ENCODE data around the gene ERMP1.
"Not testable (repeated sequence)": the region's sequence is repeated elsewhere in the genome, so short reads cannot be mapped to it uniquely, and the experiment has no call there.

Gene ERMP1

GRCh38 chr9:5805478-5805877 lies 27.4 kb downstream of the ERMP1 start:
- no peak overlapping the region for H3K4me2 ChIP-seq (ENCODE audit: insufficient read depth, low read length)
- ATAC-seq (ENCODE audit: insufficient read depth, low read depth), result no peak
- no peak overlapping the region for H2AFZ ChIP-seq (ENCODE audit: low read depth, low read length)
- no peaks in the 10 kb centered on the region for H4K20me1 ChIP-seq (ENCODE audit: insufficient read depth, low read length)
- DNase-seq, result no peak
- no peak overlapping the region for H3K4me3 ChIP-seq (ENCODE audit: low read depth in 1 of 2, low read length in 2 of 2)
- no peaks in the 10 kb centered on the region for H3K79me2 ChIP-seq (ENCODE audit: insufficient read depth, low read length)
- no peak overlapping the region for H3K27ac ChIP-seq (ENCODE audit: low read length)
- H3K9me3 ChIP-seq (ENCODE audit: insufficient read depth, low read length, severe bottlenecking), result no peaks in the 10 kb centered on the region
- no peaks in the 10 kb centered on the region for H3K4me1 ChIP-seq (ENCODE audit: insufficient read depth, low read length)
- H3K36me3 ChIP-seq (ENCODE audit: insufficient read depth, low read length), result peaks cover 7% of the 10 kb centered on the region; the same call in 1 of the 2 replicates
- no peak overlapping the region for H3K9ac ChIP-seq (ENCODE audit: low read depth, low read length)
- no peaks in the 10 kb centered on the region for H3K27me3 ChIP-seq (ENCODE audit: insufficient read depth, low read length, poor library complexity)
- TF ChIP-seq CTCF (IDR thresholded peaks at IDR 0.05; ENCODE audit: borderline replicate concordance, extremely low read depth, low read length, poor library complexity, severe bottlenecking), result no peak

- no peaks in the 10 kb centered on the region for H3K36me3 ChIP-seq (ENCODE audit: insufficient read depth, low read length)
- H2AFZ ChIP-seq (ENCODE audit: low read depth, low read length), result no peak overlapping the region
- H3K9me3 ChIP-seq (ENCODE audit: insufficient read depth, low read length, severe bottlenecking), result no peaks in the 10 kb centered on the region
- H3K9ac ChIP-seq (ENCODE audit: low read depth, low read length), result no peak overlapping the region
- H3K4me3 ChIP-seq (ENCODE audit: low read depth in 1 of 2, low read length in 2 of 2), result no peak overlapping the region
- no peaks in the 10 kb centered on the region for H3K4me1 ChIP-seq (ENCODE audit: insufficient read depth, low read length)
- ATAC-seq (ENCODE audit: insufficient read depth, low read depth) (no peak), DNase-seq (no peak)
- no peaks in the 10 kb centered on the region for H3K79me2 ChIP-seq (ENCODE audit: insufficient read depth, low read length)
- H4K20me1 ChIP-seq (ENCODE audit: insufficient read depth, low read length), result no peaks in the 10 kb centered on the region
- H3K27ac ChIP-seq (ENCODE audit: low read length), result no peak overlapping the region
- TF ChIP-seq CTCF (IDR thresholded peaks at IDR 0.05; ENCODE audit: borderline replicate concordance, extremely low read depth, low read length, poor library complexity, severe bottlenecking) (no peak), EZH2 (IDR thresholded peaks at IDR 0.05; ENCODE audit: borderline replicate concordance, low read depth, low read length, severe bottlenecking) (no peak)
- no peaks in the 10 kb centered on the region for H3K27me3 ChIP-seq (ENCODE audit: insufficient read depth, low read length, poor library complexity)
- H3K4me2 ChIP-seq (ENCODE audit: insufficient read depth, low read length), result no peak overlapping the region
Measured at GRCh38 chr9:5801739-5802113, 31.2 kb downstream of the ERMP1 start.

- no peaks in the 10 kb centered on the region for H3K9me3 ChIP-seq (ENCODE audit: insufficient read depth, low read length, severe bottlenecking)
- no peak for TF ChIP-seq CTCF (IDR thresholded peaks at IDR 0.05; ENCODE audit: borderline replicate concordance, extremely low read depth, low read length, poor library complexity, severe bottlenecking)
- TF ChIP-seq EZH2 (IDR thresholded peaks at IDR 0.05; ENCODE audit: borderline replicate concordance, low read depth, low read length, severe bottlenecking), result no peak
- H3K4me1 ChIP-seq (ENCODE audit: insufficient read depth, low read length), result no peaks in the 10 kb centered on the region
- no peak overlapping the region for H3K9ac ChIP-seq (ENCODE audit: low read depth, low read length)
- no peak for ATAC-seq (ENCODE audit: insufficient read depth, low read depth)
- no peaks in the 10 kb centered on the region for H3K27me3 ChIP-seq (ENCODE audit: insufficient read depth, low read length, poor library complexity)
- H3K4me3 ChIP-seq (ENCODE audit: low read depth in 1 of 2, low read length in 2 of 2), result no peak overlapping the region
- no peaks in the 10 kb centered on the region for H3K79me2 ChIP-seq (ENCODE audit: insufficient read depth, low read length)
- H3K36me3 ChIP-seq (ENCODE audit: insufficient read depth, low read length), result no peaks in the 10 kb centered on the region; the same call in 1 of the 2 replicates
- no peak overlapping the region for H3K27ac ChIP-seq (ENCODE audit: low read length)
- no peak overlapping the region for H2AFZ ChIP-seq (ENCODE audit: low read depth, low read length)
- no peak overlapping the region for H3K4me2 ChIP-seq (ENCODE audit: insufficient read depth, low read length)
- no peak for DNase-seq
- no peaks in the 10 kb centered on the region for H4K20me1 ChIP-seq (ENCODE audit: insufficient read depth, low read length)
Measured at GRCh38 chr9:5800969-5801738, 31.8 kb downstream of the ERMP1 start.

- H3K9ac ChIP-seq (ENCODE audit: low read depth, low read length); H3K27me3 ChIP-seq (ENCODE audit: insufficient read depth, low read length, poor library complexity); H3K4me3 ChIP-seq (ENCODE audit: low read depth in 1 of 2, low read length in 2 of 2); H3K9me3 ChIP-seq (ENCODE audit: insufficient read depth, low read length, severe bottlenecking); ATAC-seq (ENCODE audit: insufficient read depth, low read depth); H3K79me2 ChIP-seq (ENCODE audit: insufficient read depth, low read length); H2AFZ ChIP-seq (ENCODE audit: low read depth, low read length); H3K36me3 ChIP-seq (ENCODE audit: insufficient read depth, low read length); H3K4me2 ChIP-seq (ENCODE audit: insufficient read depth, low read length); H4K20me1 ChIP-seq (ENCODE audit: insufficient read depth, low read length); H3K4me1 ChIP-seq (ENCODE audit: insufficient read depth, low read length); DNase-seq; H3K27ac ChIP-seq (ENCODE audit: low read length): not testable (repeated sequence)
Measured at GRCh38 chr9:5800378-5800777, 32.5 kb downstream of the ERMP1 start.

Measured in DND-41 (cell line).